HEK293 (cell line): ENCODE measurements around the gene BCL11B.

Experiments
- CTCF ChIA-PET: fragments of 350-600 bp; formaldehyde crosslinking; extraction: SDS; loops from one replicate; lab custom pipeline; 2021; ENCODE audit warnings: antibody characterized with exemption; lab: Yijun Ruan, JAX
- POLR2A ChIA-PET: fragments of 300-600 bp; formaldehyde crosslinking; extraction: SDS; loops from one replicate; lab custom pipeline; 2020; ENCODE audit warnings: antibody characterized with exemption, inconsistent platforms; lab: Yijun Ruan, JAX
- H3K27ac ChIP-seq: fragments of 200-500 bp; sonication (Bioruptor generic); 2 replicates; pipeline ENCODE4 v1.5.1; 2014; ENCODE audit warnings: low read depth, low read length, control low read depth, inconsistent platforms; ENCODE audit errors: extremely low read depth
- H3K36me3 ChIP-seq, 2 experiments: fragments of 200-500 bp in 1 of 2; sonication (Bioruptor generic) in 1 of 2; 1 replicate in 1 of 2; 2 replicates in 1 of 2; pipeline ENCODE4 v1.5.1; 2014 to 2017; ENCODE audit warnings: inconsistent platforms in 2 of 2, low read length in 2 of 2; ENCODE audit not compliant: control insufficient read depth in 2 of 2, insufficient read depth in 1 of 2
- H3K4me1 ChIP-seq: fragments of 200-500 bp; sonication (Bioruptor generic); 2 replicates; pipeline ENCODE4 v1.5.1; 2014; ENCODE audit warnings: mild to moderate bottlenecking, low read length, inconsistent platforms; ENCODE audit not compliant: control insufficient read depth, insufficient read depth
- H3K4me3 ChIP-seq: 2 replicates; pipeline ENCODE4 v1.5.1; 2011; ENCODE audit warnings: low read depth, mild to moderate bottlenecking, control low read depth, low read length, moderate library complexity
- H3K9me3 ChIP-seq: fragments of 200-500 bp; sonication (Bioruptor generic); 2 replicates; pipeline ENCODE4 v1.5.1; 2014; ENCODE audit warnings: low read depth, low read length, inconsistent platforms; ENCODE audit not compliant: control insufficient read depth, insufficient read depth
- BCL11B ChIP-seq: fragments of 450-650 bp; formaldehyde crosslinking; IDR thresholded peaks from 2 replicates; pipeline ENCODE4 v1.5.1; 2016; ENCODE audit warnings: low read depth, missing biosample characterization, missing genetic modification characterization
- GLIS1 ChIP-seq: fragments of 450-650 bp; formaldehyde crosslinking; IDR thresholded peaks from 2 replicates; pipeline ENCODE4 v1.5.1; 2016; ENCODE audit warnings: missing biosample characterization, missing genetic modification characterization
- GLIS2 ChIP-seq: fragments of 450-650 bp; formaldehyde crosslinking; IDR thresholded peaks from 2 replicates; pipeline ENCODE4 v1.5.1; 2016; ENCODE audit warnings: missing biosample characterization, missing genetic modification characterization
- KLF7 ChIP-seq: fragments of 450-650 bp; formaldehyde crosslinking; IDR thresholded peaks from 2 replicates; pipeline ENCODE4 v1.5.1; 2016; ENCODE audit warnings: missing biosample characterization, missing genetic modification characterization, borderline replicate concordance
- KLF8 ChIP-seq: fragments of 450-650 bp; formaldehyde crosslinking; IDR thresholded peaks from 2 replicates; pipeline ENCODE4 v1.5.1; 2016; ENCODE audit warnings: missing biosample characterization, missing genetic modification characterization
- OSR2 ChIP-seq: fragments of 450-650 bp; formaldehyde crosslinking; IDR thresholded peaks from 2 replicates; pipeline ENCODE4 v1.5.1; 2016; ENCODE audit warnings: missing biosample characterization, missing genetic modification characterization
- OVOL3 ChIP-seq: fragments of 450-650 bp; formaldehyde crosslinking; IDR thresholded peaks from 2 replicates; pipeline ENCODE4 v1.5.1; 2016; ENCODE audit warnings: missing biosample characterization, missing genetic modification characterization
- REPIN1 ChIP-seq: fragments of 450-650 bp; formaldehyde crosslinking; IDR thresholded peaks from 2 replicates; pipeline ENCODE4 v1.5.1; 2017; ENCODE audit warnings: missing biosample characterization, missing genetic modification characterization, low read depth
- SALL2 ChIP-seq: fragments of 450-650 bp; formaldehyde crosslinking; IDR thresholded peaks from 2 replicates; pipeline ENCODE4 v1.5.0; 2017; ENCODE audit warnings: missing biosample characterization, mild to moderate bottlenecking, missing genetic modification characterization, borderline replicate concordance
- ZNF157 ChIP-seq: fragments of 450-650 bp; formaldehyde crosslinking; IDR thresholded peaks from 2 replicates; pipeline ENCODE4 v1.5.1; 2016; ENCODE audit warnings: missing biosample characterization, missing genetic modification characterization
- ZNF175 ChIP-seq: fragments of 450-650 bp; formaldehyde crosslinking; IDR thresholded peaks from 2 replicates; pipeline ENCODE4 v1.5.1; 2016; ENCODE audit warnings: missing biosample characterization, missing genetic modification characterization
- ZNF202 ChIP-seq: fragments of 450-650 bp; formaldehyde crosslinking; IDR thresholded peaks from 2 replicates; pipeline ENCODE4 v1.5.1; 2016; ENCODE audit warnings: missing biosample characterization, missing genetic modification characterization, borderline replicate concordance
- ZNF23 ChIP-seq: fragments of 450-650 bp; formaldehyde crosslinking; IDR thresholded peaks from 2 replicates; pipeline ENCODE4 v1.5.1; 2016; ENCODE audit warnings: missing biosample characterization, missing genetic modification characterization, borderline replicate concordance
- ZNF311 ChIP-seq: fragments of 450-650 bp; formaldehyde crosslinking; IDR thresholded peaks from 2 replicates; pipeline ENCODE4 v1.5.1; 2017; ENCODE audit warnings: missing biosample characterization, missing genetic modification characterization, borderline replicate concordance
- ZNF37A ChIP-seq: fragments of 450-650 bp; IDR thresholded peaks from 2 replicates; pipeline ENCODE4 v1.5.1; 2018; ENCODE audit warnings: missing biosample characterization, missing genetic modification characterization
- ZNF391 ChIP-seq: fragments of 450-650 bp; formaldehyde crosslinking; IDR thresholded peaks from 2 replicates; pipeline ENCODE4 v1.5.1; 2016; ENCODE audit warnings: low read depth, missing biosample characterization, missing genetic modification characterization, borderline replicate concordance
- ZNF416 ChIP-seq: fragments of 450-650 bp; formaldehyde crosslinking; IDR thresholded peaks from 2 replicates; pipeline ENCODE4 v1.5.1; 2016; ENCODE audit warnings: missing biosample characterization, missing genetic modification characterization
- ZNF433 ChIP-seq: fragments of 450-650 bp; formaldehyde crosslinking; IDR thresholded peaks from 2 replicates; pipeline ENCODE4 v1.5.1; 2016; ENCODE audit warnings: missing biosample characterization, missing genetic modification characterization, low read depth
- ZNF530 ChIP-seq: fragments of 450-650 bp; formaldehyde crosslinking; IDR thresholded peaks from 2 replicates; pipeline ENCODE4 v1.5.1; 2016; ENCODE audit warnings: low read depth, missing biosample characterization, missing genetic modification characterization
- ZNF623 ChIP-seq: fragments of 450-650 bp; formaldehyde crosslinking; IDR thresholded peaks from 2 replicates; pipeline ENCODE4 v1.5.1; 2016; ENCODE audit warnings: missing biosample characterization, missing genetic modification characterization
- ZNF660 ChIP-seq: fragments of 450-650 bp; IDR thresholded peaks from 2 replicates; pipeline ENCODE4 v1.5.1; 2018; ENCODE audit warnings: missing biosample characterization, mild to moderate bottlenecking, missing genetic modification characterization
- ZNF830 ChIP-seq: fragments of 450-650 bp; IDR thresholded peaks from 2 replicates; pipeline ENCODE4 v1.5.0; 2018; ENCODE audit warnings: missing biosample characterization, missing genetic modification characterization, low read depth, mild to moderate bottlenecking, moderate library complexity
- ZSCAN23 ChIP-seq: fragments of 450-650 bp; formaldehyde crosslinking; IDR thresholded peaks from 2 replicates; pipeline ENCODE4 v1.5.1; 2016; ENCODE audit warnings: missing biosample characterization, missing genetic modification characterization
- TF ChIP-seq, protein P1 (sequence below): fragments of 450-650 bp; formaldehyde crosslinking; IDR thresholded peaks from 2 replicates; pipeline ENCODE4 v1.5.0; 2017; ENCODE audit warnings: missing biosample characterization, missing genetic modification characterization, borderline replicate concordance
- TF ChIP-seq, protein P2 (sequence below): fragments of 450-650 bp; formaldehyde crosslinking; IDR thresholded peaks from 2 replicates; pipeline ENCODE4 v1.5.1; 2016; ENCODE audit warnings: missing biosample characterization, missing genetic modification characterization
- TF ChIP-seq, protein P3 (sequence below): fragments of 450-650 bp; formaldehyde crosslinking; IDR thresholded peaks from 2 replicates; pipeline ENCODE4 v1.5.1; 2016; ENCODE audit warnings: missing biosample characterization, missing genetic modification characterization

BCL11B gene

DNA sequence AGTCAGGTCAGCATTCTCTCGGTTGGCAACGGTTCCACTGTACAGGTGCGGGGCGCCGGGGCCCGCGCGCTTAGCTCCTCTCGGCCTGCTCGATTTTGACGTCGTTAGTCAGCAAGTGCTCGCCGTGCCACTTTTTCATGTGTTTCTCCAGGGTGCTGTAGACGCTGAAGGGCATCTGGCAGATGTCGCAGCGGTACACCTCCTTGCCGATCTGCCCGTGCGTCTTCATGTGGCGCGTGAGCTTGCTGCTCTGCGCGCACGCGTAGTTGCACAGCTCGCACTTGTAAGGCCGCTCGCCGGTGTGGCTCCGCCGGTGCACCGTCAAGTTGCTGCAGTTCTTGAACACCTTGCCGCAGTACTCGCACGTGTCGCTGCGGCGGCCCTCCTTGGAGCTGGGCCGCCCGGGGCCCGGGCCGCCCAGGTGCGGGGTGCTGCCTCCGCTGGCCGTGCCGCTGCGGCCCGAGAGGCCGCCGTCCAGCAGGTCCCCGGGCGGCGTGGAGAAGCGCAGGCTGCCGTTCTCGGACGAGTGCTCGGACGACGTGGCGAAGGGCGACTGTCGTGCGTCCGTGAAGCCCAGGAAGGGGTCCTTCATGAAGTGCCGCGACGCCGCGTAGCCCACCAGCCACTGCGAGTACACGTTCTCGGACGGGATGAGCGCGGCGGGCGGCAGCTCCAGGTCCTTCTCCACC lies 97.8 kb downstream of the BCL11B start:
- Histone ChIP-seq H3K36me3 (peaks cover 0 to 15% of the 10 kb centered on the region in 2 experiments; a peak in 1 of 3 replicates), H3K9me3 (no peaks in the 10 kb centered on the region), H3K27ac (no peak overlapping the region), H3K4me1 (peaks cover 7% of the 10 kb centered on the region; the same call in 1 of the 2 replicates), H3K4me3 (no peak overlapping the region)
- POLR2A ChIA-PET, result no interaction called here
- TF ChIP-seq ZNF311, result no peak
- no peak for TF ChIP-seq GLIS1 (tag by site-specific recombination)
- no peak for TF ChIP-seq GLIS2 (tag by site-specific recombination)
- TF ChIP-seq, protein P1, sequence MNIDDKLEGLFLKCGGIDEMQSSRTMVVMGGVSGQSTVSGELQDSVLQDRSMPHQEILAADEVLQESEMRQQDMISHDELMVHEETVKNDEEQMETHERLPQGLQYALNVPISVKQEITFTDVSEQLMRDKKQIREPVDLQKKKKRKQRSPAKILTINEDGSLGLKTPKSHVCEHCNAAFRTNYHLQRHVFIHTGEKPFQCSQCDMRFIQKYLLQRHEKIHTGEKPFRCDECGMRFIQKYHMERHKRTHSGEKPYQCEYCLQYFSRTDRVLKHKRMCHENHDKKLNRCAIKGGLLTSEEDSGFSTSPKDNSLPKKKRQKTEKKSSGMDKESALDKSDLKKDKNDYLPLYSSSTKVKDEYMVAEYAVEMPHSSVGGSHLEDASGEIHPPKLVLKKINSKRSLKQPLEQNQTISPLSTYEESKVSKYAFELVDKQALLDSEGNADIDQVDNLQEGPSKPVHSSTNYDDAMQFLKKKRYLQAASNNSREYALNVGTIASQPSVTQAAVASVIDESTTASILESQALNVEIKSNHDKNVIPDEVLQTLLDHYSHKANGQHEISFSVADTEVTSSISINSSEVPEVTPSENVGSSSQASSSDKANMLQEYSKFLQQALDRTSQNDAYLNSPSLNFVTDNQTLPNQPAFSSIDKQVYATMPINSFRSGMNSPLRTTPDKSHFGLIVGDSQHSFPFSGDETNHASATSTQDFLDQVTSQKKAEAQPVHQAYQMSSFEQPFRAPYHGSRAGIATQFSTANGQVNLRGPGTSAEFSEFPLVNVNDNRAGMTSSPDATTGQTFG (tag by site-specific recombination), result no peak
- TF ChIP-seq REPIN1 (tag by site-specific recombination), result no peak
- TF ChIP-seq KLF7 (tag by site-specific recombination), result no peak
- TF ChIP-seq KLF8 (tag by site-specific recombination), result no peak
- no peak for TF ChIP-seq ZNF416 (tag by site-specific recombination)
- no peak for TF ChIP-seq BCL11B (tag by site-specific recombination)
- TF ChIP-seq OSR2, result no peak
- no peak for TF ChIP-seq ZNF37A (tag by site-specific recombination)
- TF ChIP-seq ZNF830 (tag by site-specific recombination), result no peak
- no peak for TF ChIP-seq ZNF660 (tag by site-specific recombination)
- TF ChIP-seq ZNF433 (tag by site-specific recombination), result no peak
- CTCF ChIA-PET, result interaction anchor here (0.7 kb wide), 1 partner anchor 388 kb away, joined by 6 read pairs; no protein-coding TSS in a partner anchor

DNA sequence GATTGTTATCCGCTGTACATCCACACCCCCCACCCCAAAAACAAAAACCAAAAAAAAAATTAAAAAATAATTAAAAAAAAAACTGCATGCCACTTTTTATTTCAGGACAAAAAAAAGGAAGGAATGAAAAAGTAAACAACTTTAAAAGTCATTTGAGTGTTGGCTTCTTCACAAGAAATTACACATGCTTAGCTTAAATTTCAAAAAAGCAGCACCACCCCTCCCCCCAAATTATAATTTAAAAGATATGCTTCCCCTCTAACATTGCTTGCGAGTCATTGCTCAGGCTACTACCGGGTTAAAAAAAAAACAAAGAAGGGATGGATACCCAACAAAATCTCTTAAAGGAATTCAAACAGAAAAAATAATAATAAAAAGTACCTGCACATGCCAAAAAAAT lies 98.5 kb downstream of the BCL11B start:
- H3K4me3 ChIP-seq, result no peak overlapping the region
- peaks cover 0 to 15% of the 10 kb centered on the region in 2 experiments; a peak in 1 of 3 replicates for H3K36me3 ChIP-seq
- H3K4me1 ChIP-seq, result 0 out of 2 replicates have a peak, but pooled peaks cover 3% of the 10 kb centered on the region
- TF ChIP-seq, protein P2, sequence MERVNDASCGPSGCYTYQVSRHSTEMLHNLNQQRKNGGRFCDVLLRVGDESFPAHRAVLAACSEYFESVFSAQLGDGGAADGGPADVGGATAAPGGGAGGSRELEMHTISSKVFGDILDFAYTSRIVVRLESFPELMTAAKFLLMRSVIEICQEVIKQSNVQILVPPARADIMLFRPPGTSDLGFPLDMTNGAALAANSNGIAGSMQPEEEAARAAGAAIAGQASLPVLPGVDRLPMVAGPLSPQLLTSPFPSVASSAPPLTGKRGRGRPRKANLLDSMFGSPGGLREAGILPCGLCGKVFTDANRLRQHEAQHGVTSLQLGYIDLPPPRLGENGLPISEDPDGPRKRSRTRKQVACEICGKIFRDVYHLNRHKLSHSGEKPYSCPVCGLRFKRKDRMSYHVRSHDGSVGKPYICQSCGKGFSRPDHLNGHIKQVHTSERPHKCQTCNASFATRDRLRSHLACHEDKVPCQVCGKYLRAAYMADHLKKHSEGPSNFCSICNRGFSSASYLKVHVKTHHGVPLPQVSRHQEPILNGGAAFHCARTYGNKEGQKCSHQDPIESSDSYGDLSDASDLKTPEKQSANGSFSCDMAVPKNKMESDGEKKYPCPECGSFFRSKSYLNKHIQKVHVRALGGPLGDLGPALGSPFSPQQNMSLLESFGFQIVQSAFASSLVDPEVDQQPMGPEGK (tag by site-specific recombination), result no peak
- TF ChIP-seq, protein P3, sequence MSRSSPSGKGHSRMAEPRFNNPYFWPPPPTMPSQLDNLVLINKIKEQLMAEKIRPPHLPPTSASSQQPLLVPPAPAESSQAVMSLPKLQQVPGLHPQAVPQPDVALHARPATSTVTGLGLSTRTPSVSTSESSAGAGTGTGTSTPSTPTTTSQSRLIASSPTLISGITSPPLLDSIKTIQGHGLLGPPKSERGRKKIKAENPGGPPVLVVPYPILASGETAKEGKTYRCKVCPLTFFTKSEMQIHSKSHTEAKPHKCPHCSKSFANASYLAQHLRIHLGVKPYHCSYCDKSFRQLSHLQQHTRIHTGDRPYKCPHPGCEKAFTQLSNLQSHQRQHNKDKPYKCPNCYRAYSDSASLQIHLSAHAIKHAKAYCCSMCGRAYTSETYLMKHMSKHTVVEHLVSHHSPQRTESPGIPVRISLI (tag by site-specific recombination), result no peak
- TF ChIP-seq ZNF175 (no peak), ZNF23 (tag by site-specific recombination) (no peak), ZNF623 (tag by site-specific recombination) (no peak), ZNF530 (no peak), SALL2 (tag by site-specific recombination) (no peak), ZNF202 (no peak), ZNF391 (no peak), OVOL3 (tag by site-specific recombination) (no peak), ZNF157 (tag by site-specific recombination) (no peak), ZSCAN23 (no peak)
- TF ChIP-seq, all 188 proteins: peak for 0
- H3K27ac ChIP-seq, result no peak overlapping the region
- ChIA-PET POLR2A (no interaction called here), CTCF (interaction anchor here (0.7 kb wide), 1 partner anchor 387 kb away, joined by 6 read pairs; no protein-coding TSS in a partner anchor)
- no peaks in the 10 kb centered on the region for H3K9me3 ChIP-seq
